Right ventricle myocardium inferior (tissue), 1 donor: ENCODE measurements around the gene TAS2R40. TPM values are rescaled to one million over a fixed set of nuclear protein-coding genes. Genes with fewer than 3 reads are reported as not detected.

Experiments
- ATAC-seq: fragments of 200-7000 bp; cut with Tn5 transposase; one replicate; pipeline ENCODE4 v1.9.1; 2020; ENCODE audit warnings: mild to moderate bottlenecking, moderate library complexity
- DNase-seq: peaks from one replicate; pipeline ENCODE4 v3.0.0; 2021; ENCODE audit errors: missing footprints
- intact Hi-C: fragments of 100-400 bp; cut with DNase I; formaldehyde crosslinking; loops from one replicate; pipeline ENCODE4 v1.11.0; 2022
- total RNA-seq: library from RNA; stranded (reverse); fragmentation: NEBNext Ultra II Directional; extraction: Animal tissue kit (Norgen Biotek cat#: 25700); gene quantifications from one replicate; pipeline ENCODE4 v1.2.1, GENCODE V29; 2021
- donor health status: DM: no; HTN: yes; CAD: no; lungs with severe emphysema.

The TAS2R40 gene
- total RNA-seq, 1 donor from 2014 or later, result not detected

GRCh38 chr7:143265017-143265693, 43.3 kb downstream of the TAS2R40 start:
- no peak for ATAC-seq
- intact Hi-C loops, result no loop called here
- no peak for DNase-seq

DNA sequence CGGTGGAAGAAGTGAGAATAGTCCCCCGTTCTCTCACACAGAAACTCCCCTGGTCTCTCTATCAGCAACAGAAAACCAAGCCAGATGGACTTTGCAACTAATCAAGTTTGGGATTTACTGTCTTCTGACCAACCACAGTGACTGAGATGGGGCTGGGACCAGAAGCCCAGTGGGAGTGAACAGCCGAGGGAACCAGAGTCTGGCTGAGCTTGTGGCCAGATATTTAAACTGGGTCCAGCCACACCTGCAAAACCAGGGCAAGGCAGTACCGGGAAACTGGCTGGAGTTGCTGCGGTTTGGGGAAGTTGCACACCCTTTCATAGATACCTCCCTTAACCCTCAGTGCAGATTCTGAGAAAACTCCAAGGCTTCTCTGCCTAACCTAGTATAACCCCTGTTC, 47.4 kb downstream of the TAS2R40 start:
- DNase-seq (no peak), ATAC-seq (no peak)
- intact Hi-C loops, result no loop called here

- intact Hi-C loops, result no loop called here
- ATAC-seq (no peak), DNase-seq (no peak)
Observed at GRCh38 chr7:143271240-143271639, 49.4 kb downstream of the TAS2R40 start.

Other genes with a start within 250 kb of the TAS2R40 start
- not detected for gene OR9A2, start 194.9 kb upstream of the TAS2R40 start, total RNA-seq
- not detected for gene OR6V1, start 169.7 kb upstream of the TAS2R40 start, total RNA-seq
- gene PIP, start 90.0 kb upstream of the TAS2R40 start, total RNA-seq, result not detected
- not detected for gene TAS2R39, start 38.6 kb upstream of the TAS2R40 start, total RNA-seq
- gene GSTK1, start 41.4 kb downstream of the TAS2R40 start, total RNA-seq, result 278 TPM
- 14.8 TPM for gene TMEM139, start 62.9 kb downstream of the TAS2R40 start, total RNA-seq
- 11.8 TPM for gene CASP2, start 66.3 kb downstream of the TAS2R40 start, total RNA-seq
- not detected for gene CLCN1, start 94.1 kb downstream of the TAS2R40 start, total RNA-seq
- 0.73 TPM for gene FAM131B, start 140.7 kb downstream of the TAS2R40 start, total RNA-seq
- gene ZYX, start 159.3 kb downstream of the TAS2R40 start, total RNA-seq, result 75.9 TPM
- not detected for gene EPHA1, start 186.8 kb downstream of the TAS2R40 start, total RNA-seq
- gene TAS2R60, start 221.4 kb downstream of the TAS2R40 start, total RNA-seq, result not detected